GM12892 (cell line): ENCODE results near the gene THSD8.
A peak's percentile ranks its signal among the peaks of the same experiment; 100 is the strongest.

Experiments used
- POLR2A ChIP-seq: IDR thresholded peaks from 2 replicates; pipeline ENCODE4 v1.6.1; 2011; ENCODE audit warnings: low read depth, low read length, control low read depth
- POLR2AphosphoS5 ChIP-seq: IDR thresholded peaks from 2 replicates; pipeline ENCODE4 v1.6.1; 2011; ENCODE audit warnings: low read depth, low read length, control low read depth

GRCh38 chr19:12779162-12779993 is 22.5 kb upstream of the THSD8 start:
- TF ChIP-seq POLR2A, result 0 out of 2 replicates have a peak, but pooled peaks have one; percentile 20
- TF ChIP-seq POLR2AphosphoS5, result no peak
